HTERT RPE-1 (cell line): Measurements from ENCODE around the gene NRXN3.

ENCODE experiments used
- in situ Hi-C: fragments of 300-500 bp; cut with MboI; formaldehyde crosslinking; loops from 4 replicates; pipeline ENCODE4 v1.14.3; 2020; ENCODE audit warnings: low sequenced_read_pairs

The NRXN3 gene

GRCh38 chr14:78863143-78863542, 693.0 kb downstream of the NRXN3 start:
- in situ Hi-C loops: no loop called here

GRCh38 chr14:78872837-78873236, 702.7 kb downstream of the NRXN3 start:
- in situ Hi-C loops: no loop called here

DNA sequence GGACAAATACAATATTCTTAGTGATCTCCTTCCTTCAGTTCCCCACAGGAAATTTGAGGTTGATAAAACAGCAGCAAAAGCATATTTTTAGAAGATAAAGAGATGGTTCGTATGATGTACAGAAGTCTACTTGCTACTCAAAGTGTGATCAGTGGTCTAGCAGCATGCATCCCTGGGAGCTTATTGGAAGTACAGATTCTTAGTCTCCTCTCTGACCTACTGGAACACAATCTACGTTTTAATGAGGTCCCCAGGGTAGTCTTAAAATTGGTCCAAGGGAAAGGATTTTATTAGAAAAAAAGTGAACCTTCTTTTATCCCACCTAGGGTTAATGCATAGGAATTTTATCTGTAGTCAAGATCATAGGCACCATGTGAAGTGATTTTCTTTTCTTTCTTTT, 703.4 kb downstream of the NRXN3 start:
- in situ Hi-C loops: no loop called here

GRCh38 chr14:78875049-78875448, 704.9 kb downstream of the NRXN3 start:
- in situ Hi-C loops: no loop called here

DNA sequence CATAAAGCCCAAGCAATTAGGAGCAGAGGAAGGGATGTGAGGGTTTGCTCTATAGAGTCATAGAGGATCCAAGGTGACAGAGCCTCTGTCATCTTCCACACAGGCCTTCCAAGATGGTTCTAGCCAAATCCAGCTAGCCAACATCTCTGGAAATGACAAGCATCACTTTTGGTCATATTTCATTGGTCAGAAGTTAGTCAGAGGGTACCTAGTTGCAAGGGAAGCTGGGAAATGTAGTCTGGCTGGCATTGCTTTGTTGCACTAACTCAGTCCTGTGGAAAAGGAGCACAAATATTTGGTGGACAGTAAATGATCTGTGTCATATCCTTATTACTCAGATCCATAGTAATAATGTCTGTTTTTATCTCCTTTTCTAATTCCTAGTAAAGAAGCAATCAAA, 715.7 kb downstream of the NRXN3 start:
- in situ Hi-C loops: no loop called here

GRCh38 chr14:78897443-78897842, 727.3 kb downstream of the NRXN3 start:
- in situ Hi-C loops: no loop called here

GRCh38 chr14:78902010-78902623, 731.9 kb downstream of the NRXN3 start:
- in situ Hi-C loops: no loop called here

DNA sequence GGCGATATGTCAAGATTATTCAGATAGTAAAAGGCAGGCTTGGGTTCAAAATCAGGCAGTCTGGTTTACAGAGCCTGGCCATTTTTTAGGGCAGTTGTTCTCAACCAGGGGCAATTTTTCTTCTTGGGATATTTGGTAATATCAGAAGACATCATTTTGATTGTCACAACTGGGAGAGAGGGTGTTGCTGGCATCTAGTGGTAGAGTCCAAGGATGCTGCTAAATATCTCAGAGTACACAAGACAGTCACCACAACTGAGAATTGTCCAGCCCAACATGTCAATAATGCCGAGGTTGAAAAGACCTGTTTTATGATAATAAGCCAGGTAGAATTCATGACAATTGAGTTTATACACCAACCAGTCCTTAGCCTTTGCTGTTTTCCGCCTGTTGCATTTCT, 733.9 kb downstream of the NRXN3 start:
- in situ Hi-C loops: no loop called here

- in situ Hi-C loops: no loop called here
These were observed 747.3 kb downstream of the NRXN3 start for GRCh38 chr14:78917462-78917861.

- in situ Hi-C loops: no loop called here
These were observed 751.7 kb downstream of the NRXN3 start for GRCh38 chr14:78921856-78922255.

GRCh38 chr14:78927261-78927660, 757.1 kb downstream of the NRXN3 start:
- in situ Hi-C loops: no loop called here

DNA sequence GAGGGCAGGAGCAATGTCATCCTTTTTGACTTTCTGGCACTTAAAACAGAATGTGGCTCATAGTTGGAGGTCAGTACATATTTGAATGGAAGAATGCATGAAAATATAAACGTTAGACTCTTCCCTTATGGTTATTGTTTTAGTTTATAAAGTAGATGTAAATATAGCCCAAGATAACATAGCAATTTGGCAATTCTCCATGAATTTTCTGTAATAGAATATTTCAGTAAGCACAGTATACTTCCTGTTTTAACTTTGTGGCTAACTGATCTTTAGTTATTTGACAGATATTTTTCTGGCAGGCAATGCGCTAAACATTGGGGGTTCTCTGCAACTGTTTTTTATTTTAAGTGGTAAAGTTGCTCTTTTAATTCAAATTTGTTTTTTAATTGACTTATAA, 763.0 kb downstream of the NRXN3 start:
- in situ Hi-C loops: no loop called here

GRCh38 chr14:78933948-78934524, 763.9 kb downstream of the NRXN3 start:
- in situ Hi-C loops: no loop called here

DNA sequence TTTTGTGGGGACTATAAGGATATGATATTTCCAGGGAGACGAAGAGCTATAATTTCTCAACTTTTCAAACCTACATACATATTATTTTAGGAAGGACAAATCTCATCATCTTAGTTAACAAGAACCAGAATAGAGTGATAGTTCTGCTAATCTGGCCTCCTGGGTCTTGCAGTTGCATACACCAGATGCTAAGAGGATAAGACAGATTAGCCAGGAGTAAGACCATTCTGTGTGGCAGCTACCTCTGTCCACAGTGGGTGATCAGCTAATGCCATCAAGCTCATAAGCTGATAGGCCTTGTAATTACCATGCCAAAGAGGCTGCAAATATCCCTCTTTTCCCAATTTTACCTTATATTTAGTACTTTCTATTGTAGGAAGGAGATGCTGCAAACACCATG, 776.8 kb downstream of the NRXN3 start:
- in situ Hi-C loops: no loop called here

GRCh38 chr14:78947681-78948080, 777.5 kb downstream of the NRXN3 start:
- in situ Hi-C loops: no loop called here

GRCh38 chr14:78950649-78951048, 780.5 kb downstream of the NRXN3 start:
- in situ Hi-C loops: no loop called here

GRCh38 chr14:78951602-78952001, 781.4 kb downstream of the NRXN3 start:
- in situ Hi-C loops: no loop called here

- in situ Hi-C loops: no loop called here
These were observed 789.6 kb downstream of the NRXN3 start for GRCh38 chr14:78959674-78960264.

- in situ Hi-C loops: no loop called here
These were observed 797.1 kb downstream of the NRXN3 start for GRCh38 chr14:78967111-78967809.

- in situ Hi-C loops: no loop called here
These were observed 798.1 kb downstream of the NRXN3 start for GRCh38 chr14:78968265-78968664.

DNA sequence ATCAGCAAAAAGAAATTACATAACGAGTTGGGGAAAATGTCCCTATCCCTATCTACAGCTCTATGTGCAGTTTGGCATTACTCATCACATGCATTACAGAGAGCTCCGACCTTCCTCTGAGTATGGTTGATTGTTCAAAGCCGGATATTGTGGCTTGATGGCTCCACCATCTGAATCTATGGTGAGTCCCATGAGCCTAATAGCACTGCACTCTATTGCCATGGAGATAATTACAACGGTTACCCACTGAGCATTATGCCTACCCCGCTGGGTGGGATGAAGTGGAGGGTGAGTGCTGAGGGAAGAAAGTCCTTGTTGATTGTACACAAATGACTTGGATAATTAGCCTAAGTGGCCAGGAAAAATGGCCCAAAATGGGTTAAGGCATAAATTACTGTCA, 800.5 kb downstream of the NRXN3 start:
- in situ Hi-C loops: no loop called here

GRCh38 chr14:78972440-78972839, 802.3 kb downstream of the NRXN3 start:
- in situ Hi-C loops: no loop called here
